H1 (cell line): Measurements from ENCODE around the gene SHC3. TPM values are rescaled to one million over a fixed set of nuclear protein-coding genes. Genes with fewer than 3 reads are reported as not detected.

Experiments used
- SAP30 ChIP-seq: fragments of 300-600 bp; sonication (generic); IDR thresholded peaks from 2 replicates; pipeline ENCODE4 v1.7.1; 2012; ENCODE audit warnings: low read length, moderate library complexity, mild to moderate bottlenecking, inconsistent platforms; ENCODE audit not compliant: insufficient read depth, insufficient replicate concordance
- SIX5 ChIP-seq: IDR thresholded peaks from 2 replicates; pipeline ENCODE4 v1.6.1; 2011; ENCODE audit warnings: mild to moderate bottlenecking, low read depth, low read length
- polyA plus RNA-seq, 7 experiments: library from polyadenylated mRNA; depleted of rRNA in 3 of 7; stranded (reverse) in 5 of 7; unstranded in 2 of 7; fragments of >200 nt in 5 of 7; fragments of 200-250 nt in 2 of 7; gene quantifications; 1 replicate in 5 of 7; 2 replicates in 1 of 7; 4 replicates in 1 of 7; pipeline versions ENCODE4 v1.2.1 to v1.2.3, GENCODE V29; 2011 to 2013; ENCODE audit warnings: missing spikeins in 2 of 7, mixed read lengths in 2 of 7
- total RNA-seq: library from RNA; stranded (reverse); fragmentation: NEBNext Ultra II Directional; extraction: Animal tissue kit (Norgen Biotek cat#: 25700); gene quantifications from 2 replicates; pipeline ENCODE4 v1.2.1, GENCODE V29; 2021

Gene SHC3
- total and polyA plus RNA-seq, 2 of the 8 experiments (the other 6 are each of a cell fraction or from before 2014, with no cell fraction given): 1.4 to 7.1 TPM

DNA sequence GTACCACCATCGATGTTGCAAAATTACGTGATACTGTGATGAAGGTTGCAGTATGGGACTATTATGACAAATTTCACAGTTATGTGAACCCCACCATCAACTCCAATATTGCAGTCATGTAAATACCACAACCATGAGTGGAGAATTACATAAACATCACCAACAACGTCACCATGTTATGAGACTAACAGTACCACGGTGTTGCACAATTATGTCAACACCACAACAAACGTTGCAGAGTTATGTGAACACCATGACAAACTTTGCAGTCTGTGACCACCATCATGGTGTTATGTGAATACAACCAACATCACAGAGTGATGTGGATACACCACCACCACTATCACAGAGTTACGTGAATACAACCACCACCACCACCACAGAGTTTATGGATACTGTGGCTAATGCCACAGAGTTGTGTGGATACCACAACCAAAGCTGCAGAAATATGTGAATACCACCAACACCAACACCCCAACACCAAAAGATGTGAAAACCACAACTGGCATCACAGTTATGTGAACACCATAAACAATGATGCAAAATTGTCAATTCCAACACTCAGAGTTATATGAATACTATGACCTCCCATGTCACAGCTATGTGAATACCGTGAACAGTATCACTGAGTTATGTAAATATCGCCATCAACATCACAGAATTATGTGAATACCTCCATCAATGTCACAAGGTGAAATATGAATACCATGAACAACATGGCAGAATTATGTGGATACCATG lies 62.4 kb downstream of the SHC3 start (continued):
- TF ChIP-seq SIX5 (no peak), SAP30 (no peak)
